ENCODE results near the gene TIPARP.
"Not testable (repeated sequence)": the region's sequence is repeated elsewhere in the genome, so short reads cannot be mapped to it uniquely, and the experiment has no call there.

DNA sequence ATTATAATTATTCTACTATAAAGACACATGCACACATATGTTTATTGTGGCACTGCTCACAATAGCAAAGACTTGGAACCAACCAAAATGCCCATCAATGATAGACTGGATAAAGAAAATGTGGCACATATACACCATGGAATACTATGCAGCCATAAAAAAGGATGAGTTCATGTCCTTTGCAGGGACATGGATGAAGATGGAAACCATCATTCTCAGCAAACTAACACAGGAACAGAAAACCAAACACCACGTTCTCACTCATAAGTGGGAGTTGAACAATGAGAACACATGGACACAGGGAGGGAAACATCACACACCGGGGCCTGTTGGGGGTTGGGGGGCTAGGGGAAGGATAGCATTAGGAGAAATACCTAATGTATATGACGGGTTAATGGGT, 62.7 kb downstream of the TIPARP start:
- TF ChIP-seq POLR2A (IDR thresholded peaks at IDR 0.05; ENCODE audit: control extremely low read depth in 1 of 2, low read depth in 2 of 2, low read length in 2 of 2); RAD21 (IDR thresholded peaks at IDR 0.05 in 1 of 2, conservative IDR thresholded peaks at IDR 0.05 in 1 of 2; ENCODE audit: low read depth in 2 of 2, low read length in 2 of 2); SP1 (IDR thresholded peaks at IDR 0.05; ENCODE audit: low read depth, low read length); EZH2 (IDR thresholded peaks at IDR 0.05; ENCODE audit: low read depth, low read length, severe bottlenecking); TBP (IDR thresholded peaks at IDR 0.05; ENCODE audit: low read depth, low read length); GABPA (IDR thresholded peaks at IDR 0.05; ENCODE audit: borderline replicate concordance, insufficient read depth, low read length); POLR2AphosphoS5 (IDR thresholded peaks at IDR 0.05; ENCODE audit: low read depth, low read length); SUZ12 (IDR thresholded peaks at IDR 0.05; ENCODE audit: low read length); YY1 (IDR thresholded peaks at IDR 0.05; ENCODE audit: low read depth, low read length); NRF1 (IDR thresholded peaks at IDR 0.05; ENCODE audit: low read depth, low read length): not testable (repeated sequence)
- TF ChIP-seq, protein P1, sequence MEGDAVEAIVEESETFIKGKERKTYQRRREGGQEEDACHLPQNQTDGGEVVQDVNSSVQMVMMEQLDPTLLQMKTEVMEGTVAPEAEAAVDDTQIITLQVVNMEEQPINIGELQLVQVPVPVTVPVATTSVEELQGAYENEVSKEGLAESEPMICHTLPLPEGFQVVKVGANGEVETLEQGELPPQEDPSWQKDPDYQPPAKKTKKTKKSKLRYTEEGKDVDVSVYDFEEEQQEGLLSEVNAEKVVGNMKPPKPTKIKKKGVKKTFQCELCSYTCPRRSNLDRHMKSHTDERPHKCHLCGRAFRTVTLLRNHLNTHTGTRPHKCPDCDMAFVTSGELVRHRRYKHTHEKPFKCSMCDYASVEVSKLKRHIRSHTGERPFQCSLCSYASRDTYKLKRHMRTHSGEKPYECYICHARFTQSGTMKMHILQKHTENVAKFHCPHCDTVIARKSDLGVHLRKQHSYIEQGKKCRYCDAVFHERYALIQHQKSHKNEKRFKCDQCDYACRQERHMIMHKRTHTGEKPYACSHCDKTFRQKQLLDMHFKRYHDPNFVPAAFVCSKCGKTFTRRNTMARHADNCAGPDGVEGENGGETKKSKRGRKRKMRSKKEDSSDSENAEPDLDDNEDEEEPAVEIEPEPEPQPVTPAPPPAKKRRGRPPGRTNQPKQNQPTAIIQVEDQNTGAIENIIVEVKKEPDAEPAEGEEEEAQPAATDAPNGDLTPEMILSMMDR (IDR thresholded peaks at IDR 0.05; ENCODE audit: control extremely low read depth in 1 of 3, insufficient read depth in 1 of 3, low read depth in 1 of 3, low read length in 3 of 3) = not testable (repeated sequence)
